ENCODE data around the gene ZNF326.

GRCh38 chr1:89999628-90000027 is 4.7 kb downstream of the ZNF326 start:
- TF ChIP-seq CTCF (IDR thresholded peaks at IDR 0.05) = no peak
- TF ChIP-seq POLR2A (IDR thresholded peaks at IDR 0.05) = no peak
